ENCODE measurements around the gene OR5AK2.

OR5AK2 gene

DNA sequence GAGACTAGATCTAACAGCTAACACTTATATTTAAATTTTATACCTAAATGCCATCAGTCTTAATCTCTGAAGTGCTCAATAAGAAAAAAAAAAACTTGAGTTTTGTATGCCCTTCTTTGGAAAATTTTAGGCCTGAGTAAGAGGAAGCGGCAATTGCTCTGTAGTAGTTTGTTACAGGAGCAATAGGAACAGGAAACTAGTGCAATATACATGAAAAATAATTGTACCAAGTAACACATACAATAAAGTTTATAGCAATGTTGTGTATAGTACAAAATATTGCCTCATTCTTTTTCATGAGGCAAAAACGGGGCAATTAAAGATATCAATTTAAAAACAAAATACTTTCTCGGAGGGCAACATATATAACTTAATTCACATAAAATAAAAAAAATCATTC, 19.7 kb downstream of the OR5AK2 start:
- no peak for ATAC-seq
- TF ChIP-seq, protein P1, sequence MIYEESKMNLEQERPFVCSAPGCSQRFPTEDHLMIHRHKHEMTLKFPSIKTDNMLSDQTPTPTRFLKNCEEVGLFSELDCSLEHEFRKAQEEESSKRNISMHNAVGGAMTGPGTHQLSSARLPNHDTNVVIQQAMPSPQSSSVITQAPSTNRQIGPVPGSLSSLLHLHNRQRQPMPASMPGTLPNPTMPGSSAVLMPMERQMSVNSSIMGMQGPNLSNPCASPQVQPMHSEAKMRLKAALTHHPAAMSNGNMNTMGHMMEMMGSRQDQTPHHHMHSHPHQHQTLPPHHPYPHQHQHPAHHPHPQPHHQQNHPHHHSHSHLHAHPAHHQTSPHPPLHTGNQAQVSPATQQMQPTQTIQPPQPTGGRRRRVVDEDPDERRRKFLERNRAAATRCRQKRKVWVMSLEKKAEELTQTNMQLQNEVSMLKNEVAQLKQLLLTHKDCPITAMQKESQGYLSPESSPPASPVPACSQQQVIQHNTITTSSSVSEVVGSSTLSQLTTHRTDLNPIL (CRISPR knock-in tag; IDR thresholded peaks at IDR 0.05; ENCODE audit: low read depth): no peak
- TF ChIP-seq, protein P2, sequence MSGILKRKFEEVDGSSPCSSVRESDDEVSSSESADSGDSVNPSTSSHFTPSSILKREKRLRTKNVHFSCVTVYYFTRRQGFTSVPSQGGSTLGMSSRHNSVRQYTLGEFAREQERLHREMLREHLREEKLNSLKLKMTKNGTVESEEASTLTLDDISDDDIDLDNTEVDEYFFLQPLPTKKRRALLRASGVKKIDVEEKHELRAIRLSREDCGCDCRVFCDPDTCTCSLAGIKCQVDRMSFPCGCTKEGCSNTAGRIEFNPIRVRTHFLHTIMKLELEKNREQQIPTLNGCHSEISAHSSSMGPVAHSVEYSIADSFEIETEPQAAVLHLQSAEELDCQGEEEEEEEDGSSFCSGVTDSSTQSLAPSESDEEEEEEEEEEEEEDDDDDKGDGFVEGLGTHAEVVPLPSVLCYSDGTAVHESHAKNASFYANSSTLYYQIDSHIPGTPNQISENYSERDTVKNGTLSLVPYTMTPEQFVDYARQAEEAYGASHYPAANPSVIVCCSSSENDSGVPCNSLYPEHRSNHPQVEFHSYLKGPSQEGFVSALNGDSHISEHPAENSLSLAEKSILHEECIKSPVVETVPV (CRISPR knock-in tag; IDR thresholded peaks at IDR 0.05): no peak
- TF ChIP-seq ZFP3 (CRISPR knock-in tag; IDR thresholded peaks at IDR 0.05) (no peak), ZC3H10 (CRISPR knock-in tag; IDR thresholded peaks at IDR 0.05) (no peak), OSR1 (CRISPR knock-in tag; IDR thresholded peaks at IDR 0.05) (no peak), TOX (CRISPR knock-in tag; IDR thresholded peaks at IDR 0.05; ENCODE audit: borderline replicate concordance) (no peak), TCF4 (CRISPR knock-in tag; IDR thresholded peaks at IDR 0.05; ENCODE audit: borderline replicate concordance) (no peak), ZNF8 (CRISPR knock-in tag; IDR thresholded peaks at IDR 0.05) (no peak), SNAI2 (CRISPR knock-in tag; IDR thresholded peaks at IDR 0.05) (no peak), ZNF565 (CRISPR knock-in tag; conservative IDR thresholded peaks at IDR 0.05; ENCODE audit: low read depth) (no peak), ARNTL (CRISPR knock-in tag; IDR thresholded peaks at IDR 0.05; ENCODE audit: borderline replicate concordance, low read depth) (no peak), CSDC2 (CRISPR knock-in tag; IDR thresholded peaks at IDR 0.05) (no peak), ESRRG (CRISPR knock-in tag; IDR thresholded peaks at IDR 0.05) (no peak)
- TF ChIP-seq, protein P3, sequence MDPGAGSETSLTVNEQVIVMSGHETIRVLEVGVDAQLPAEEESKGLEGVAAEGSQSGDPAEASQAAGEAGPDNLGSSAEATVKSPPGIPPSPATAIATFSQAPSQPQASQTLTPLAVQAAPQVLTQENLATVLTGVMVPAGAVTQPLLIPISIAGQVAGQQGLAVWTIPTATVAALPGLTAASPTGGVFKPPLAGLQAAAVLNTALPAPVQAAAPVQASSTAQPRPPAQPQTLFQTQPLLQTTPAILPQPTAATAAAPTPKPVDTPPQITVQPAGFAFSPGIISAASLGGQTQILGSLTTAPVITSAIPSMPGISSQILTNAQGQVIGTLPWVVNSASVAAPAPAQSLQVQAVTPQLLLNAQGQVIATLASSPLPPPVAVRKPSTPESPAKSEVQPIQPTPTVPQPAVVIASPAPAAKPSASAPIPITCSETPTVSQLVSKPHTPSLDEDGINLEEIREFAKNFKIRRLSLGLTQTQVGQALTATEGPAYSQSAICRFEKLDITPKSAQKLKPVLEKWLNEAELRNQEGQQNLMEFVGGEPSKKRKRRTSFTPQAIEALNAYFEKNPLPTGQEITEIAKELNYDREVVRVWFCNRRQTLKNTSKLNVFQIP (CRISPR knock-in tag; IDR thresholded peaks at IDR 0.05; ENCODE audit: borderline replicate concordance, low read depth): no peak
- TF ChIP-seq, protein P4, sequence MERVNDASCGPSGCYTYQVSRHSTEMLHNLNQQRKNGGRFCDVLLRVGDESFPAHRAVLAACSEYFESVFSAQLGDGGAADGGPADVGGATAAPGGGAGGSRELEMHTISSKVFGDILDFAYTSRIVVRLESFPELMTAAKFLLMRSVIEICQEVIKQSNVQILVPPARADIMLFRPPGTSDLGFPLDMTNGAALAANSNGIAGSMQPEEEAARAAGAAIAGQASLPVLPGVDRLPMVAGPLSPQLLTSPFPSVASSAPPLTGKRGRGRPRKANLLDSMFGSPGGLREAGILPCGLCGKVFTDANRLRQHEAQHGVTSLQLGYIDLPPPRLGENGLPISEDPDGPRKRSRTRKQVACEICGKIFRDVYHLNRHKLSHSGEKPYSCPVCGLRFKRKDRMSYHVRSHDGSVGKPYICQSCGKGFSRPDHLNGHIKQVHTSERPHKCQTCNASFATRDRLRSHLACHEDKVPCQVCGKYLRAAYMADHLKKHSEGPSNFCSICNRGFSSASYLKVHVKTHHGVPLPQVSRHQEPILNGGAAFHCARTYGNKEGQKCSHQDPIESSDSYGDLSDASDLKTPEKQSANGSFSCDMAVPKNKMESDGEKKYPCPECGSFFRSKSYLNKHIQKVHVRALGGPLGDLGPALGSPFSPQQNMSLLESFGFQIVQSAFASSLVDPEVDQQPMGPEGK (CRISPR knock-in tag; IDR thresholded peaks at IDR 0.05; ENCODE audit: borderline replicate concordance): no peak

DNA sequence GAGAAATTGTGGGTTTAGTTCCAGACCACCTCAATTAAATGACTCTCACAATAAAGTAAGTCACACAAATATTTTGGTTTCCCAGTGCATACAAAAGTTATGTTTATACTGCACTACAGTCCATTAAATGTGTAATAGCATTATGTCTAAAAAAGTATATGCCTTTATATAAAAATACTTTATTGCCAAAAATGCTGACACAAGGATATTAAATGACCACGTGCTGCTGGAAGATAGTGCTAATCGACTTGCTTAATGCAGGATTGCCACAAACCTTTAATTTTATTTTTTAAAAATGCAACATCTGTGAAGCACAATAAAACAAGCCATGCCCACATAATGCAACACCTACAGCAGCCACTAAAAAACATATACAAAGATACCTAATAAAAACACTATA, 27.0 kb downstream of the OR5AK2 start:
- no peak for ATAC-seq
- TF ChIP-seq, protein P4 (CRISPR knock-in tag; IDR thresholded peaks at IDR 0.05; ENCODE audit: borderline replicate concordance): no peak
- TF ChIP-seq SNAI2 (CRISPR knock-in tag; IDR thresholded peaks at IDR 0.05) (no peak), ZC3H10 (CRISPR knock-in tag; IDR thresholded peaks at IDR 0.05) (no peak), TOX (CRISPR knock-in tag; IDR thresholded peaks at IDR 0.05; ENCODE audit: borderline replicate concordance) (no peak), ZNF565 (CRISPR knock-in tag; conservative IDR thresholded peaks at IDR 0.05; ENCODE audit: low read depth) (no peak), ZNF70 (CRISPR knock-in tag; IDR thresholded peaks at IDR 0.05) (no peak), TCF4 (CRISPR knock-in tag; IDR thresholded peaks at IDR 0.05; ENCODE audit: borderline replicate concordance) (no peak), ZFP30 (CRISPR knock-in tag; IDR thresholded peaks at IDR 0.05) (no peak), PPARA (CRISPR knock-in tag; IDR thresholded peaks at IDR 0.05; ENCODE audit: borderline replicate concordance) (no peak), ZFP3 (CRISPR knock-in tag; IDR thresholded peaks at IDR 0.05) (no peak), ESRRG (CRISPR knock-in tag; IDR thresholded peaks at IDR 0.05) (no peak)
- TF ChIP-seq, protein P1 (CRISPR knock-in tag; IDR thresholded peaks at IDR 0.05; ENCODE audit: low read depth): no peak
- TF ChIP-seq, protein P3 (CRISPR knock-in tag; IDR thresholded peaks at IDR 0.05; ENCODE audit: borderline replicate concordance, low read depth): no peak
- TF ChIP-seq, protein P2 (CRISPR knock-in tag; IDR thresholded peaks at IDR 0.05): no peak
- TF ChIP-seq, protein P5, sequence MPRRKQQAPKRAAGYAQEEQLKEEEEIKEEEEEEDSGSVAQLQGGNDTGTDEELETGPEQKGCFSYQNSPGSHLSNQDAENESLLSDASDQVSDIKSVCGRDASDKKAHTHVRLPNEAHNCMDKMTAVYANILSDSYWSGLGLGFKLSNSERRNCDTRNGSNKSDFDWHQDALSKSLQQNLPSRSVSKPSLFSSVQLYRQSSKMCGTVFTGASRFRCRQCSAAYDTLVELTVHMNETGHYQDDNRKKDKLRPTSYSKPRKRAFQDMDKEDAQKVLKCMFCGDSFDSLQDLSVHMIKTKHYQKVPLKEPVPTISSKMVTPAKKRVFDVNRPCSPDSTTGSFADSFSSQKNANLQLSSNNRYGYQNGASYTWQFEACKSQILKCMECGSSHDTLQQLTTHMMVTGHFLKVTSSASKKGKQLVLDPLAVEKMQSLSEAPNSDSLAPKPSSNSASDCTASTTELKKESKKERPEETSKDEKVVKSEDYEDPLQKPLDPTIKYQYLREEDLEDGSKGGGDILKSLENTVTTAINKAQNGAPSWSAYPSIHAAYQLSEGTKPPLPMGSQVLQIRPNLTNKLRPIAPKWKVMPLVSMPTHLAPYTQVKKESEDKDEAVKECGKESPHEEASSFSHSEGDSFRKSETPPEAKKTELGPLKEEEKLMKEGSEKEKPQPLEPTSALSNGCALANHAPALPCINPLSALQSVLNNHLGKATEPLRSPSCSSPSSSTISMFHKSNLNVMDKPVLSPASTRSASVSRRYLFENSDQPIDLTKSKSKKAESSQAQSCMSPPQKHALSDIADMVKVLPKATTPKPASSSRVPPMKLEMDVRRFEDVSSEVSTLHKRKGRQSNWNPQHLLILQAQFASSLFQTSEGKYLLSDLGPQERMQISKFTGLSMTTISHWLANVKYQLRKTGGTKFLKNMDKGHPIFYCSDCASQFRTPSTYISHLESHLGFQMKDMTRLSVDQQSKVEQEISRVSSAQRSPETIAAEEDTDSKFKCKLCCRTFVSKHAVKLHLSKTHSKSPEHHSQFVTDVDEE (CRISPR knock-in tag; IDR thresholded peaks at IDR 0.05): no peak
